Naive thymus-derived CD8-positive, alpha-beta T cell (primary cell): Measurements from ENCODE around the gene LACTBL1. TPM values are rescaled to one million over a fixed set of nuclear protein-coding genes. Genes with fewer than 3 reads are reported as not detected.

Experiments used
- polyA plus RNA-seq, 3 donors: library from polyadenylated mRNA; unstranded; fragments of 300-500 nt; fragmentation: Illumina TruSeq; gene quantifications; one replicate each; pipeline ENCODE4 v1.2.3, GENCODE V29; 2021
- total RNA-seq, 8 experiments: library from RNA in 2 of 8; stranded (reverse) in 2 of 8; gene quantifications; one replicate each; pipeline ENCODE4 v1.2.3 and lab custom pipeline; 2021 to 2026

LACTBL1 gene
- total and polyA plus RNA-seq, 5 experiments from 2014 or later = not detected

Other genes with a start within 250 kb of the LACTBL1 start
- under 1 TPM in 1 of 2 experiments, not detected in 1; 0.83 TPM for gene TEX46, start 43.0 kb upstream of the LACTBL1 start, total RNA-seq
- not detected for gene TEX46, start 43.0 kb upstream of the LACTBL1 start, polyA plus RNA-seq
- 10 to 100 TPM; 60.9 TPM for gene KDM1A, start 46.6 kb upstream of the LACTBL1 start, total RNA-seq
- 10 to 100 TPM; 40.6 to 59.0 (median 48.6) TPM for gene KDM1A, start 46.6 kb upstream of the LACTBL1 start, polyA plus RNA-seq
- gene LUZP1, start 196.0 kb upstream of the LACTBL1 start, total RNA-seq = 10 to 100 TPM; 14.4 to 16.8 TPM
- gene LUZP1, start 196.0 kb upstream of the LACTBL1 start, polyA plus RNA-seq = 10 to 100 TPM in 2 of 3 donors, 1 to 10 TPM in 1; 8.1 to 12.2 (median 10.2) TPM
- not detected for gene HTR1D, start 244.6 kb upstream of the LACTBL1 start, total RNA-seq
- not detected for gene HTR1D, start 244.6 kb upstream of the LACTBL1 start, polyA plus RNA-seq